GM21526 (cell line): ENCODE measurements around the gene ABI3BP.
A peak's percentile ranks its signal among the peaks of the same experiment; 100 is the strongest.
"Not testable (repeated sequence)": the region's sequence is repeated elsewhere in the genome, so short reads cannot be mapped to it uniquely, and the experiment has no call there.

Experiments
- ATAC-seq: cut with Tn5 transposase; IDR thresholded peaks from one replicate; pipeline ENCODE4 v1.9.1; 2021; ENCODE audit warnings: moderate library complexity; ENCODE audit not compliant: unreplicated experiment, low FRiP score

The ABI3BP gene

DNA sequence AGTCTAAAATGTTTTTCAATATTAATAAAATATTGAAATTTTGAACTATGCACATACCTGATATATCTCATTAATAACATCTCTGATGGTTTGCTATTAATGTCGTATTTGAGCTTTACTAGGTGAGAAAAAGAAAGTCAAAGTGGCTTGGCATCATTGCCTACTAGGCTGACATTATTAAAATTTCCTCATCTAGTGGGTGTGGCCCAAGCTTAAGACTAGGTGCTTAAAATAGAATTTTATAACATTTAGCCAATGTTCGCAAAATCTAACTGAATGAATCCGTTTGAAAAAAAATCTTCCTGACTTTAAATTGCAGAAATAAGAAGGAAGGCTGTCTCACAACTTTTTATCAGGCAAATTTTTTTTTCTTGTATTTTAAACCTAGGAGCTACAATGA, 46.1 kb downstream of the ABI3BP start:
- no peak for ATAC-seq

GRCh38 chr3:100946096-100946495, 47.1 kb downstream of the ABI3BP start:
- ATAC-seq: not testable (repeated sequence)

DNA sequence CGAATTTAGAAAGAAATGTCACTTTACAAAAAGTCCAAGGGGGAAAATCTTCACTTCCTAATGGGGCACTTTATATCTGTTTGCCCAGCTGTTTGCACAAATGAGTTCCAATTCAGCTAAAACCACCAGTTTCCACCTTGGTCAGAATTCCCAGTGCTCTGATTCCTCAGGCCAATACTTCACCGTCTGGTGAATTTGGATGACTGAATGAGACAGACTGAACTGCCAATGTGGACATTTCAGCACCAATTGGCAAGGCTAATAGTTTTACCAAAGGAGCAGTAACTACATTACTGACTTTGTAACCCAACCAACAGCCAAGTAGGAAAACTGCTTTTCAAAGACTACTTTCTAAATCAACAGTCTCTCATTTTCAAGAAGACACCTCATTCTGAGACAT, 51.8 kb downstream of the ABI3BP start:
- ATAC-seq: no peak

GRCh38 chr3:100941041-100941440, 52.2 kb downstream of the ABI3BP start:
- ATAC-seq: no peak

DNA sequence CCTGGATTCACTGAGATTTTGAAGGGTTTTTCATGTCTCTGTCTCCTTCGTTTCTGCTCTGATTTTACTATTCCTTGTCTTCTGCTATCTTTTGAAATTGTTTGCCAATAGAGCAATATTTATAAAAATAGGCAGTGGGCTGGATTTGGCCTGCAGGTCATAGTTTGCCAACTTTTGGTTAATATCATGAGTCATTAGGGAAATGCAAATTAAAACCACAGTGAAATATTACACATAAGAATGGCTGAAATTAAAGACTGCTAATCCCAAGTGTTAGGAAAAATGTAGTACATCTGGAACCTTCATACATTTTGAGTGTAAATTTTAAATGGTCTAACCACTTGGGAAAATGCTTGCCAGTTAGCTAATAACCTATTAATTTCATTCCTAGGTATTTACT, 56.3 kb downstream of the ABI3BP start:
- ATAC-seq: no peak

- ATAC-seq: no peak
Observed at GRCh38 chr3:100932491-100932890, 60.7 kb downstream of the ABI3BP start.

GRCh38 chr3:100928638-100929428, 64.4 kb downstream of the ABI3BP start:
- ATAC-seq: no peak

DNA sequence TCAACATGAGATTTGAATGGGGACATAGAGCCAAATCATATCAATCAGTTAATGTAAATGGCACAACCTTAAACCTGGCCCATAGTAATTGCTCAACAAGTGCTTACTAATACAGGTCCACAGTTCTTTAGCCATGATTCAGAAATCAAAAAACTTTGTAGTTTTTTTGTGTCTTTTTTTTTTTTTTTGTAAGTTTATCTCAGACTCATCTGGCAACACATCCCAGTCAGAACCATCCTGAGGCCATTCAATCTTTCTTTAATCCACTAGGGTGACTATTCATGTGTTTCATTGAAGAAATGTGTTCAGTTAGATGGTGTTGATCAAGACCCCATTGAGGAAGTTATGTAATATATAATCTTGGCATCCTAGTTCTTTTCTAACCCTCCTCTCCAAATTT, 65.4 kb downstream of the ABI3BP start:
- no peak for ATAC-seq

GRCh38 chr3:100915706-100916495, 77.3 kb downstream of the ABI3BP start:
- no peak for ATAC-seq

GRCh38 chr3:100913870-100914648, 79.2 kb downstream of the ABI3BP start:
- ATAC-seq: no peak

GRCh38 chr3:100912976-100913545, 80.2 kb downstream of the ABI3BP start:
- ATAC-seq: no peak

- no peak for ATAC-seq
Observed at GRCh38 chr3:100912571-100912970, 80.7 kb downstream of the ABI3BP start.

GRCh38 chr3:100911956-100912355, 81.3 kb downstream of the ABI3BP start:
- no peak for ATAC-seq

DNA sequence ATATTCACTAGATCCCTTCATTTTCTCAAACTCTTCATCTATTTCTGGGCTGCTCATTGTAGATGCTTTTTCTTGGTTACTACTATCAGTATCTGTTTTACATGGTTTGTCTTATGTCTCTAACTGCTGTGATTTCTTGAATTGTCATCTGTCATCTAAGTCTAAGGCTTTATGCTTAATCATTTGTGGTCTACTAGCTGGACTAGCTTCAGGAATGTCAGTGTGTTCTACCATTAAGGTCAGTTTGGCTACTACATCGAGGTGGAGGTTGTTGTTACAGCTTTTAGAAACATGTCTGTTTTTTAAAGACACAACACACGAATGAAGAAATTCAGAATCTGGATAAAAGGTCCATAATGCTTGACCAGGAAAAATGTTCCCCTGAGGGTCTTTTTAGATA, 82.2 kb downstream of the ABI3BP start:
- no peak for ATAC-seq

DNA sequence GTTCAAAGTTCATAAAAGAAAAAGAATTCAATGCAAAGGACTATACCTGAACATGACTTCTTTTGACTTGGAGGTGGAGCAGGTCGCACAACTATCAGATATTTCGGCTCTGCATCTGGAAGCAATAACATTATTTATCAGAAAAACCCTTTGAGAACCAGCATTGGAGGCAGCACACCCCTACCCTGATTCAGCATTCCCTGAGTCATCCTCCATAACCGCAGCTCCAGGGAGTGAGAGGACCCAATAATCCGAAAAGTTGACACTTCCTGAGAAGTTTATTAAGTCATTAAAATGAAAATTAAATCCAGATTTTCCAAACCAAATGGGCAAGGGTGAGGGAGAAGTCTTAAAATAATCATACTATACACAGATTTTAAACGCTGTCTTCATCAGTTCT, 90.6 kb downstream of the ABI3BP start:
- no peak for ATAC-seq

GRCh38 chr3:100900671-100901335, 92.4 kb downstream of the ABI3BP start:
- no peak for ATAC-seq

DNA sequence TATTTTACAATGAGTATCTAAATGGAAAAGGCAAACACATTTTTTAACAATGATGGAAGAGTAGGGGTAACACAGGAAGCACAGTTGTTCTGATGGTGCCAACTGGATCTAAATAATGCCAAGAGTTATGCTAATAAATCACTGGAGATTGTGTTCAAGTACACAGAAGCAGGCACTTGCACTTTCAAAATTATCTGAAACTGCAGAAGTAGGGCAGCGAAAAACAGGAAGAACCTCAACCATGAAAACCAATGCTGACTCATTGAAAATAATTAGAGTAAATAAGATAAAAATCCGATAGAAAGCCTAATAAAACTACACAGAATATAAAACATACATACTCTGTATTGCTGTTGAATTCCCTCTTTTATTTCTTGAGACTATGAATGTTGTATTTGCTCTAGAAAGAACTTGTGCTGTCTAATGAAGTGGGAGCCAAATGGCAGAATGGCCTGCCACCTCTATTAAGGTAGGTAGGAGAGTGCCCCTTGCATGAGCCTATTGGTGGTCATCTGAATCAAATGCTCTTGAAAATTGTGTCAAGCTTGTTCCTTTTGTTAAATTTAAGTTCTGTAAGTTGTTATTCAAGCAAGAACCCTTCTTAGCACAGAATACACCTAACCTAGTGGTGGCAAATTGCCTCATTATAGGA, 93.7 kb downstream of the ABI3BP start:
- ATAC-seq: peak; percentile 89

DNA sequence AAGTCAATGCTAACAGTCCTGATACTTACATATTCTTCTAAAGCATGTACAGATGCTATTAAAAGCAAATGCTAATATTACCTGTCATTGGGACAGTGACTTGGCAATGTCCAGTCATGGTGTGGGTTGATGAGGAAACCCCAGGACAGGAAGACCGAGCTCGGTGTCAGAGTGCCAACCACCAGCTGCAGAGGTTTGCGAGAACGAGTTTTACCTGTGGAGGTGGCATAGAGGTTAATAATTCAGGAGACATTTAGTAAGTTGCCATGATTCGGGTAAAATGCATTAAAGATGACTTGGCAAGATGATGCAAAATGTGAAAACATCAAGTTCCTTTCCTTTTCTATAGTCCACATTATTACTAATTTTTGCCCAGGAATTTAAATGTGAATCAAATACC, 94.5 kb downstream of the ABI3BP start:
- no peak for ATAC-seq

GRCh38 chr3:100896994-100897393, 96.2 kb downstream of the ABI3BP start:
- no peak for ATAC-seq

- no peak for ATAC-seq
Observed at GRCh38 chr3:100893590-100893989, 99.6 kb downstream of the ABI3BP start.
